Panc1 (cell line): ENCODE results near the gene CACNA1D. TPM values are rescaled to one million over a fixed set of nuclear protein-coding genes. Genes with fewer than 3 reads are reported as not detected.

Source experiments
- ATAC-seq: fragments of 200-7000 bp; cut with Tn5 transposase; 2 replicates; pipeline ENCODE4 v1.9.1; 2020; ENCODE audit warnings: mild to moderate bottlenecking, moderate library complexity
- BruUV-seq: library from RNA; stranded (reverse); fragments of 400-500 nt; replicated peaks from 2 replicates; lab custom pipeline; 2021; lab: Mats Ljungman, UMichigan
- CTCF ChIA-PET: fragments of 300-600 bp; sonication (Branson Sonifier 250); formaldehyde crosslinking; loops from one replicate; lab custom pipeline; 2022; ENCODE audit warnings: antibody characterized with exemption; lab: Charles Lee
- POLR2A ChIA-PET: fragments of 300-600 bp; sonication (Branson Sonifier 250); formaldehyde crosslinking; loops from one replicate; lab custom pipeline; 2022; ENCODE audit warnings: antibody characterized with exemption; lab: Charles Lee
- DNase-seq: peaks from one replicate; pipeline ENCODE4 v3.0.0-alpha.2; 2010; ENCODE audit warnings: low read depth, low spot score
- H3K27ac ChIP-seq: 2 replicates; pipeline ENCODE4 v1.5.1; 2011; ENCODE audit warnings: mild to moderate bottlenecking, low read length, inconsistent platforms
- H3K27me3 ChIP-seq: fragments of 200-500 bp; sonication (Bioruptor generic); 2 replicates; pipeline ENCODE4 v1.6.0; 2014; ENCODE audit warnings: low read length, inconsistent platforms; ENCODE audit not compliant: control insufficient read depth, insufficient read depth
- H3K36me3 ChIP-seq: fragments of 200-500 bp; sonication (Bioruptor generic); 2 replicates; pipeline ENCODE4 v1.5.1; 2014; ENCODE audit warnings: inconsistent platforms, mild to moderate bottlenecking, low read length, moderate library complexity; ENCODE audit not compliant: control insufficient read depth, insufficient read depth
- H3K4me1 ChIP-seq: 2 replicates; pipeline ENCODE4 v1.5.1; 2011; ENCODE audit warnings: inconsistent platforms, mild to moderate bottlenecking, low read length, moderate library complexity; ENCODE audit not compliant: control insufficient read depth, insufficient read depth
- H3K4me3 ChIP-seq, 2 experiments: 2 replicates each; pipeline ENCODE4 v1.5.1; 2011 to 2012; ENCODE audit warnings: low read depth in 2 of 2, low read length in 2 of 2, mild to moderate bottlenecking in 2 of 2, inconsistent platforms in 1 of 2, moderate library complexity in 1 of 2
- H3K9me3 ChIP-seq: fragments of 200-500 bp; sonication (Bioruptor generic); 2 replicates; pipeline ENCODE4 v1.5.1; 2014; ENCODE audit warnings: low read depth, mild to moderate bottlenecking, inconsistent platforms, low read length, moderate library complexity; ENCODE audit not compliant: control insufficient read depth, insufficient read depth
- CTCF ChIP-seq: fragments of 450-650 bp; IDR thresholded peaks from 2 replicates; pipeline ENCODE4 v1.5.1; 2017; ENCODE audit warnings: mild to moderate bottlenecking
- POLR2AphosphoS5 ChIP-seq: IDR thresholded peaks from 2 replicates; pipeline ENCODE4 v1.6.1; 2012; ENCODE audit warnings: mild to moderate bottlenecking, low read depth, low read length, moderate library complexity
- REST ChIP-seq, 2 experiments: IDR thresholded peaks; 2 replicates each; pipeline ENCODE4 v1.6.1; 2011 to 2012; ENCODE audit warnings: low read depth in 2 of 2, control low read depth in 1 of 2, low read length in 1 of 2, mild to moderate bottlenecking in 1 of 2, moderate library complexity in 1 of 2; ENCODE audit not compliant: insufficient read depth in 1 of 2
- SIN3A ChIP-seq: IDR thresholded peaks from 2 replicates; pipeline ENCODE4 v1.6.1; 2012; ENCODE audit warnings: low read depth, mild to moderate bottlenecking, low read length, moderate library complexity, borderline replicate concordance; ENCODE audit not compliant: insufficient read depth
- TCF7L2 ChIP-seq: IDR thresholded peaks from 2 replicates; pipeline ENCODE4 v1.6.1; 2011; ENCODE audit warnings: mild to moderate bottlenecking, low read depth, low read length, inconsistent platforms
- in situ Hi-C: cut with HindIII; loops from 2 replicates; pipeline ENCODE4 v1.10.0; 2016; ENCODE audit warnings: low sequenced_read_pairs, low pct_unique_long_range_greater_than_20kb
- intact Hi-C: fragments of 100-400 bp; cut with micrococcal nuclease; formaldehyde crosslinking; loops from one replicate; pipeline ENCODE4 v1.10.0; 2022; ENCODE audit not compliant: unreplicated experiment
- total RNA-seq: library from RNA; stranded (reverse); gene quantifications from one replicate; pipeline ENCODE4 v1.2.1, GENCODE V29; 2021; ENCODE audit not compliant: unreplicated experiment

Gene CACNA1D
- total RNA-seq, 1 experiment from 2014 or later, result 23.0 TPM

GRCh38 chr3:53624061-53624857 lies 129.8 kb downstream of the CACNA1D start:
- BruUV-seq, result no TSS peak
- in situ Hi-C loops (no loop called here), intact Hi-C loops (no loop called here)
- ATAC-seq (no peak), DNase-seq (no peak)
- Histone ChIP-seq H3K27me3 (no peaks in the 10 kb centered on the region), H3K36me3 (no peaks in the 10 kb centered on the region), H3K27ac (no peak overlapping the region), H3K4me1 (no peaks in the 10 kb centered on the region), H3K4me3 (no peak overlapping the region), H3K9me3 (no peaks in the 10 kb centered on the region)
- ChIA-PET CTCF (no interaction called here), POLR2A (no interaction called here)
- TF ChIP-seq CTCF (no peak), REST (IDR thresholded peaks at IDR 0.05; ENCODE audit: insufficient read depth in 1 of 2, low read depth in 2 of 2, low read length in 1 of 2) (no peak), TCF7L2 (no peak), POLR2AphosphoS5 (no peak), SIN3A (no peak)

GRCh38 chr3:53626876-53627275 lies 132.5 kb downstream of the CACNA1D start:
- intact Hi-C loops (no loop called here), in situ Hi-C loops (no loop called here)
- no peak for TF ChIP-seq POLR2AphosphoS5
- no peak for TF ChIP-seq SIN3A
- no peak for TF ChIP-seq REST (IDR thresholded peaks at IDR 0.05; ENCODE audit: insufficient read depth in 1 of 2, low read depth in 2 of 2, low read length in 1 of 2)
- TF ChIP-seq TCF7L2, result no peak
- TF ChIP-seq CTCF, result no peak
- H3K27ac ChIP-seq, result no peak overlapping the region
- no peaks in the 10 kb centered on the region for H3K9me3 ChIP-seq
- no peaks in the 10 kb centered on the region for H3K36me3 ChIP-seq
- ATAC-seq, result no peak
- H3K27me3 ChIP-seq, result no peaks in the 10 kb centered on the region
- BruUV-seq, result no TSS peak
- no peaks in the 10 kb centered on the region; the same call in none of the 2 replicates for H3K4me1 ChIP-seq
- no peak for DNase-seq
- ChIA-PET POLR2A (no interaction called here), CTCF (no interaction called here)
- no peak overlapping the region for H3K4me3 ChIP-seq
